ENCODE measurements around the gene ZNF451.

- TF ChIP-seq, protein P1, sequence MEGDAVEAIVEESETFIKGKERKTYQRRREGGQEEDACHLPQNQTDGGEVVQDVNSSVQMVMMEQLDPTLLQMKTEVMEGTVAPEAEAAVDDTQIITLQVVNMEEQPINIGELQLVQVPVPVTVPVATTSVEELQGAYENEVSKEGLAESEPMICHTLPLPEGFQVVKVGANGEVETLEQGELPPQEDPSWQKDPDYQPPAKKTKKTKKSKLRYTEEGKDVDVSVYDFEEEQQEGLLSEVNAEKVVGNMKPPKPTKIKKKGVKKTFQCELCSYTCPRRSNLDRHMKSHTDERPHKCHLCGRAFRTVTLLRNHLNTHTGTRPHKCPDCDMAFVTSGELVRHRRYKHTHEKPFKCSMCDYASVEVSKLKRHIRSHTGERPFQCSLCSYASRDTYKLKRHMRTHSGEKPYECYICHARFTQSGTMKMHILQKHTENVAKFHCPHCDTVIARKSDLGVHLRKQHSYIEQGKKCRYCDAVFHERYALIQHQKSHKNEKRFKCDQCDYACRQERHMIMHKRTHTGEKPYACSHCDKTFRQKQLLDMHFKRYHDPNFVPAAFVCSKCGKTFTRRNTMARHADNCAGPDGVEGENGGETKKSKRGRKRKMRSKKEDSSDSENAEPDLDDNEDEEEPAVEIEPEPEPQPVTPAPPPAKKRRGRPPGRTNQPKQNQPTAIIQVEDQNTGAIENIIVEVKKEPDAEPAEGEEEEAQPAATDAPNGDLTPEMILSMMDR (IDR thresholded peaks at IDR 0.05) = no peak
- TF ChIP-seq POLR2A (IDR thresholded peaks at IDR 0.05) = no peak
- TF ChIP-seq EP300 (IDR thresholded peaks at IDR 0.05) = no peak
Observed at GRCh38 chr6:57201718-57202117, 111.7 kb downstream of the ZNF451 start.

Data from ovary (tissue), 3 donors.